H1 (cell line): ENCODE data around the gene GABRG3. TPM values are rescaled to one million over a fixed set of nuclear protein-coding genes. Genes with fewer than 3 reads are reported as not detected.

Experiments
- CTCF ChIA-PET: fragments of 300-600 bp; sonication (Branson Sonifier 250); formaldehyde crosslinking; loops from one replicate; lab custom pipeline; 2021; ENCODE audit not compliant: partially characterized antibody; lab: Charles Lee
- POLR2A ChIA-PET: fragments of 300-600 bp; sonication (Branson Sonifier 250); formaldehyde crosslinking; loops from one replicate; lab custom pipeline; 2021; ENCODE audit warnings: inconsistent platforms; ENCODE audit not compliant: partially characterized antibody; lab: Charles Lee
- DNase-seq, 2 experiments: peaks; one replicate each; pipeline versions ENCODE4 v3.0.0 to v3.0.0-alpha.2; 2010 to 2022; ENCODE audit warnings: low spot score in 2 of 2, low read depth in 1 of 2, mixed read lengths in 1 of 2
- FAIRE-seq: peaks from 2 replicates; lab custom pipeline; 2011; peaks lifted over from hg19 to GRCh38; lab: Jason Lieb, UNC
- H2AFZ ChIP-seq: 2 replicates; pipeline ENCODE4 v1.8.1; 2012; ENCODE audit warnings: low read length, inconsistent platforms
- H2AK5ac ChIP-seq: 2 replicates; pipeline ENCODE4 v1.6.1; 2013; ENCODE audit warnings: low read depth, low read length
- H2BK120ac ChIP-seq: replicated peaks from 2 replicates; pipeline ENCODE3; 2013; ENCODE audit warnings: low read depth, low read length, inconsistent platforms
- H2BK12ac ChIP-seq: 2 replicates; pipeline ENCODE4 v1.6.1; 2013; ENCODE audit warnings: low read depth, low read length
- H2BK15ac ChIP-seq: 2 replicates; pipeline ENCODE4 v1.6.1; 2013; ENCODE audit warnings: low read length
- H2BK20ac ChIP-seq: 2 replicates; pipeline ENCODE4 v1.6.1; 2013; ENCODE audit warnings: low read length
- H2BK5ac ChIP-seq: 2 replicates; pipeline ENCODE4 v1.6.1; 2013; ENCODE audit warnings: low read depth, low read length
- H3K14ac ChIP-seq: 2 replicates; pipeline ENCODE4 v1.6.1; 2013; ENCODE audit warnings: inconsistent platforms; ENCODE audit not compliant: insufficient read length
- H3K18ac ChIP-seq: 2 replicates; pipeline ENCODE4 v1.6.1; 2013; ENCODE audit warnings: low read length; ENCODE audit errors: extremely low read depth
- H3K23ac ChIP-seq: 2 replicates; pipeline ENCODE4 v1.6.1; 2013; ENCODE audit warnings: inconsistent platforms; ENCODE audit not compliant: insufficient read length
- H3K23me2 ChIP-seq: 2 replicates; pipeline ENCODE4 v1.6.1; 2013; ENCODE audit warnings: low read depth, low read length
- H3K27ac ChIP-seq: 2 replicates; pipeline ENCODE4 v1.6.1; 2011; ENCODE audit warnings: low read depth, low read length, inconsistent platforms
- H3K27me3 ChIP-seq, 4 experiments: replicated peaks in 1 of 4; 1 replicate in 1 of 4; 2 replicates in 3 of 4; pipeline versions ENCODE4 v1.6.1 to v1.8.1; 2011 to 2013; ENCODE audit warnings: low read length in 3 of 4, mild to moderate bottlenecking in 3 of 4, inconsistent platforms in 2 of 4, mixed read lengths in 2 of 4, moderate library complexity in 1 of 4; ENCODE audit not compliant: control insufficient read depth in 3 of 4, insufficient read depth in 3 of 4; ENCODE audit errors: extremely low read depth in 1 of 4
- H3K36me3 ChIP-seq, 4 experiments: 2 replicates each; pipeline versions ENCODE4 v1.6.1 to v1.8.1; 2011 to 2013; ENCODE audit warnings: mild to moderate bottlenecking in 4 of 4, low read length in 3 of 4, moderate library complexity in 2 of 4, control low read depth in 1 of 4, inconsistent platforms in 1 of 4; ENCODE audit not compliant: insufficient read depth in 4 of 4, control insufficient read depth in 2 of 4
- H3K4ac ChIP-seq: replicated peaks from 2 replicates; pipeline ENCODE3; 2013; ENCODE audit warnings: low read length, low read depth, mixed read lengths, inconsistent platforms; ENCODE audit not compliant: insufficient read length
- H3K4me1 ChIP-seq, 4 experiments: replicated peaks in 1 of 4; 1 replicate in 1 of 4; 2 replicates in 3 of 4; pipeline versions ENCODE4 v1.6.1 to v1.8.1; 2011 to 2013; ENCODE audit warnings: low read length in 3 of 4, inconsistent platforms in 2 of 4, mixed read lengths in 1 of 4; ENCODE audit not compliant: insufficient read depth in 4 of 4, control insufficient read depth in 3 of 4
- H3K4me2 ChIP-seq, 2 experiments: 2 replicates each; pipeline versions ENCODE4 v1.6.1 to v1.8.1; 2011 to 2013; ENCODE audit warnings: low read depth in 2 of 2, low read length in 2 of 2, control low read depth in 1 of 2, inconsistent platforms in 1 of 2, mild to moderate bottlenecking in 1 of 2; ENCODE audit not compliant: insufficient read depth in 1 of 2
- H3K4me3 ChIP-seq, 4 experiments: fragments of 200-600, 300-600 bp in 1 of 4; sonication (generic), shearing (Covaris generic), sonication (Bioruptor Twin) in 1 of 4; 2 replicates each; pipeline versions ENCODE4 v1.5.1 to v1.8.1; 2011 to 2016; ENCODE audit warnings: low read length in 4 of 4, low read depth in 3 of 4, control low read depth in 2 of 4, inconsistent platforms in 2 of 4, mild to moderate bottlenecking in 2 of 4, mixed read lengths in 1 of 4, moderate library complexity in 1 of 4; ENCODE audit not compliant: insufficient read depth in 2 of 4; ENCODE audit errors: extremely low read depth in 1 of 4
- H3K56ac ChIP-seq: replicated peaks from 2 replicates; pipeline ENCODE3; 2013; ENCODE audit warnings: low read depth, mild to moderate bottlenecking, mixed read lengths, low read length, inconsistent platforms; ENCODE audit not compliant: insufficient read length
- H3K79me1 ChIP-seq: 2 replicates; pipeline ENCODE4 v1.6.1; 2013; ENCODE audit warnings: low read depth, low read length, control low read depth
- H3K79me2 ChIP-seq, 2 experiments: 2 replicates each; pipeline versions ENCODE4 v1.6.1 to v1.8.1; 2012 to 2013; ENCODE audit warnings: low read length in 2 of 2, mild to moderate bottlenecking in 2 of 2, inconsistent platforms in 1 of 2; ENCODE audit not compliant: insufficient read depth in 2 of 2, control insufficient read depth in 1 of 2
- H3K9ac ChIP-seq, 4 experiments: replicated peaks in 1 of 4; 1 replicate in 1 of 4; 2 replicates in 3 of 4; pipeline versions ENCODE4 v1.6.1 to v1.8.1; 2011 to 2013; ENCODE audit warnings: low read depth in 3 of 4, low read length in 3 of 4, control low read depth in 2 of 4, mild to moderate bottlenecking in 2 of 4, moderate library complexity in 2 of 4, inconsistent platforms in 1 of 4; ENCODE audit errors: extremely low read depth in 1 of 4
- H3K9me3 ChIP-seq, 2 experiments: 2 replicates each; pipeline versions ENCODE4 v1.6.1 to v1.8.1; 2012 to 2013; ENCODE audit warnings: mild to moderate bottlenecking in 2 of 2, moderate library complexity in 2 of 2, control low read depth in 1 of 2, inconsistent platforms in 1 of 2, low read depth in 1 of 2, low read length in 1 of 2, mixed read lengths in 1 of 2; ENCODE audit not compliant: insufficient read depth in 2 of 2
- H4K20me1 ChIP-seq, 2 experiments: replicated peaks in 1 of 2; 2 replicates each; pipeline versions ENCODE3 to v1.8.1; 2011 to 2013; ENCODE audit warnings: inconsistent platforms in 2 of 2, low read length in 2 of 2, mild to moderate bottlenecking in 1 of 2; ENCODE audit not compliant: insufficient read depth in 2 of 2, control insufficient read depth in 1 of 2
- H4K5ac ChIP-seq: 2 replicates; pipeline ENCODE4 v1.6.1; 2013; ENCODE audit warnings: low read length, low read depth, mixed read lengths, inconsistent platforms; ENCODE audit not compliant: insufficient read length
- H4K8ac ChIP-seq: 2 replicates; pipeline ENCODE4 v1.8.0; 2013; ENCODE audit warnings: mild to moderate bottlenecking, moderate library complexity, low read length, inconsistent platforms; ENCODE audit not compliant: insufficient read depth; ENCODE audit errors: extremely low read depth
- H4K91ac ChIP-seq: replicated peaks from 2 replicates; pipeline ENCODE3; 2013; ENCODE audit warnings: low read length, mixed read lengths, inconsistent platforms; ENCODE audit not compliant: insufficient read length
- CBX8 ChIP-seq: fragments of 300-800, 300-1000 bp; sonication (generic); IDR thresholded peaks from 2 replicates; pipeline ENCODE4 v1.7.1; 2016; ENCODE audit warnings: low read depth, low read length, borderline replicate concordance
- CHD2 ChIP-seq: IDR thresholded peaks from 2 replicates; pipeline ENCODE4 v1.6.1; 2012; ENCODE audit warnings: low read length, improper control_type of control experiment
- CTBP2 ChIP-seq: IDR thresholded peaks from 2 replicates; pipeline ENCODE4 v1.7.0; 2011; ENCODE audit warnings: borderline replicate concordance, mild to moderate bottlenecking, moderate library complexity, mixed read lengths, low read length; ENCODE audit not compliant: insufficient read depth, insufficient read length
- EGR1 ChIP-seq: IDR thresholded peaks from 2 replicates; pipeline ENCODE4 v1.6.1; 2011; ENCODE audit warnings: low read depth, low read length, borderline replicate concordance
- KDM4A ChIP-seq: IDR thresholded peaks from one replicate; pipeline ENCODE4 v1.7.1; 2012; ENCODE audit warnings: low read depth, mild to moderate bottlenecking, moderate library complexity, low read length, inconsistent platforms; ENCODE audit not compliant: severe bottlenecking
- KDM5A ChIP-seq: fragments of 200-600 bp; IDR thresholded peaks from 2 replicates; pipeline ENCODE4 v1.7.1; 2012; ENCODE audit warnings: mild to moderate bottlenecking, low read length, inconsistent platforms, mixed read lengths
- MAFK ChIP-seq: IDR thresholded peaks from 2 replicates; pipeline ENCODE4 v1.6.1; 2012; ENCODE audit warnings: low read depth, mild to moderate bottlenecking, improper control_type of control experiment, low read length
- POLR2A ChIP-seq, 2 experiments: IDR thresholded peaks; 1 replicate in 1 of 2; 2 replicates in 1 of 2; pipeline ENCODE4 v1.6.1; 2011; ENCODE audit warnings: low read depth in 2 of 2, low read length in 2 of 2, mild to moderate bottlenecking in 2 of 2; ENCODE audit errors: control extremely low read depth in 1 of 2
- SIRT6 ChIP-seq: IDR thresholded peaks from one replicate; pipeline ENCODE4 v1.7.1; 2012; ENCODE audit warnings: low read length, inconsistent platforms
- TAF1 ChIP-seq: IDR thresholded peaks from 2 replicates; pipeline ENCODE4 v1.6.1; 2011; ENCODE audit warnings: mild to moderate bottlenecking, low read depth, low read length
- YY1 ChIP-seq: IDR thresholded peaks from 2 replicates; pipeline ENCODE4 v1.6.1; 2011; ENCODE audit warnings: low read depth, mild to moderate bottlenecking, low read length
- WGBS, 2 experiments: shearing (Covaris generic) in 1 of 2; methylation state at CpG; one replicate each; pipeline versions ENCODE4 v1.1.6 to v1.1.7; 2013 to 2015; ENCODE audit warnings: low lambda C conversion rate in 2 of 2, mixed read lengths in 2 of 2, inconsistent platforms in 1 of 2, low coverage in 1 of 2, missing lambda C conversion rate in 1 of 2; ENCODE audit not compliant: insufficient replicate concordance in 2 of 2, insufficient coverage in 1 of 2, insufficient read length in 1 of 2; ENCODE audit errors: extremely low coverage in 1 of 2, missing lambda C conversion rate in 1 of 2; 5-methylcytosine and 5-hydroxymethylcytosine counted together
- polyA plus RNA-seq, 7 experiments: library from polyadenylated mRNA; depleted of rRNA in 3 of 7; stranded (reverse) in 5 of 7; unstranded in 2 of 7; fragments of >200 nt in 5 of 7; fragments of 200-250 nt in 2 of 7; gene quantifications; 1 replicate in 5 of 7; 2 replicates in 1 of 7; 4 replicates in 1 of 7; pipeline versions ENCODE4 v1.2.1 to v1.2.3, GENCODE V29; 2011 to 2013; ENCODE audit warnings: missing spikeins in 2 of 7, mixed read lengths in 2 of 7
- total RNA-seq: library from RNA; stranded (reverse); fragmentation: NEBNext Ultra II Directional; extraction: Animal tissue kit (Norgen Biotek cat#: 25700); gene quantifications from 2 replicates; pipeline ENCODE4 v1.2.1, GENCODE V29; 2021
- TF ChIP-seq, protein P1 (sequence below): IDR thresholded peaks from 2 replicates; pipeline ENCODE4 v1.6.1; 2012; ENCODE audit warnings: inconsistent platforms
- TF ChIP-seq, protein P2 (sequence below): IDR thresholded peaks from 2 replicates; pipeline ENCODE4 v1.6.1; 2011; ENCODE audit warnings: low read depth, mild to moderate bottlenecking, low read length; ENCODE audit not compliant: insufficient read depth
- TF ChIP-seq, protein P3 (sequence below): IDR thresholded peaks from 2 replicates; pipeline ENCODE4 v1.6.1; 2012; ENCODE audit warnings: inconsistent platforms

The GABRG3 gene
- total and polyA plus RNA-seq, 2 of the 8 experiments (the other 6 are each of a cell fraction or from before 2014, with no cell fraction given), result 0.17 to 0.80 TPM

DNA sequence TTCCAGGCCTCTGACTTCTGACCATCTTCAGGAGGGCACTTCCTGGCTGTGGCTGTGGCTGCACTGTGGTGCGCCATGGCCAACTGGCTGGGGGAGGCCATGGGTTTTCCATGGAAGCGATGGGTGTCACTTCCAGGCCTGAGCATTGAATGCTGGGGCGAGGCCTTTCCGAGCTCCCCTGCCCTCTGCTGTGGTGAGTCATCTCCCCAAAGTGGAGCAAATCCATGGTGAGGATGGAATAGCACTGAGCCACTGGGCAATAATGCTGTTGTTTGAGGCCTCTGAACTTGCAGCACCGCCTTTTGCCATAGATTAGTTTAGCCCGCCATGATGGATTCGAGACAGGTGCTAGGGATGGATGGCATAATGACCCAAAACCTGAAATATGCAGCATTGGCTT is 155.5 kb downstream of the GABRG3 start:
- peaks cover 0 to 2% (median 0%) of the 10 kb centered on the region in 4 experiments; a peak in 1 of 7 replicates for H3K4me1 ChIP-seq
- H3K14ac ChIP-seq, result no peak overlapping the region
- TF ChIP-seq CTBP2 (no peak), MAFK (no peak), YY1 (no peak), KDM4A (no peak), SIRT6 (no peak), EGR1 (no peak), TAF1 (no peak), KDM5A (no peak), POLR2A (IDR thresholded peaks at IDR 0.05; ENCODE audit: control extremely low read depth in 1 of 2, low read depth in 2 of 2, low read length in 2 of 2) (no peak), CBX8 (no peak), CHD2 (no peak)
- TF ChIP-seq, protein P1, sequence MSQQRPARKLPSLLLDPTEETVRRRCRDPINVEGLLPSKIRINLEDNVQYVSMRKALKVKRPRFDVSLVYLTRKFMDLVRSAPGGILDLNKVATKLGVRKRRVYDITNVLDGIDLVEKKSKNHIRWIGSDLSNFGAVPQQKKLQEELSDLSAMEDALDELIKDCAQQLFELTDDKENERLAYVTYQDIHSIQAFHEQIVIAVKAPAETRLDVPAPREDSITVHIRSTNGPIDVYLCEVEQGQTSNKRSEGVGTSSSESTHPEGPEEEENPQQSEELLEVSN, result no peak
- TF ChIP-seq, protein P2, sequence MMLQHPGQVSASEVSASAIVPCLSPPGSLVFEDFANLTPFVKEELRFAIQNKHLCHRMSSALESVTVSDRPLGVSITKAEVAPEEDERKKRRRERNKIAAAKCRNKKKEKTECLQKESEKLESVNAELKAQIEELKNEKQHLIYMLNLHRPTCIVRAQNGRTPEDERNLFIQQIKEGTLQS, result no peak
- TF ChIP-seq, protein P3, sequence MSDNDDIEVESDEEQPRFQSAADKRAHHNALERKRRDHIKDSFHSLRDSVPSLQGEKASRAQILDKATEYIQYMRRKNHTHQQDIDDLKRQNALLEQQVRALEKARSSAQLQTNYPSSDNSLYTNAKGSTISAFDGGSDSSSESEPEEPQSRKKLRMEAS, result no peak
- H4K5ac ChIP-seq, result no peak overlapping the region
- H2AK5ac ChIP-seq, result no peak overlapping the region
- no peak overlapping the region for H3K4ac ChIP-seq
- 90% methylated on average over 6 of the region's 7 CpGs; no CpG with 5 or more reads in 1 of the 2 experiments for WGBS, 2 experiments
- H3K4me2 ChIP-seq, result no peak overlapping the region
- H4K8ac ChIP-seq, result no peak overlapping the region
- H2BK20ac ChIP-seq, result no peak overlapping the region
- no peak overlapping the region for H2BK15ac ChIP-seq
- H3K23me2 ChIP-seq, result no peaks in the 10 kb centered on the region
- no peak overlapping the region for H3K9ac ChIP-seq
- H3K79me1 ChIP-seq, result no peaks in the 10 kb centered on the region
- no peaks in the 10 kb centered on the region for H3K9me3 ChIP-seq
- H3K36me3 ChIP-seq, result no peaks in the 10 kb centered on the region
- H2AFZ ChIP-seq, result no peak overlapping the region
- DNase-seq (no peak), FAIRE-seq (no peak)
- no peak overlapping the region for H3K27ac ChIP-seq
- no peak overlapping the region for H2BK12ac ChIP-seq
- no peaks in the 10 kb centered on the region for H3K79me2 ChIP-seq
- H2BK120ac ChIP-seq, result no peak overlapping the region
- H3K27me3 ChIP-seq, result no peaks in the 10 kb centered on the region
- no peak overlapping the region for H3K4me3 ChIP-seq
- H3K23ac ChIP-seq, result no peak overlapping the region
- H2BK5ac ChIP-seq, result no peak overlapping the region
- H4K91ac ChIP-seq, result no peak overlapping the region
- POLR2A ChIA-PET, result no interaction called here
- no peaks in the 10 kb centered on the region for H4K20me1 ChIP-seq
- no peak overlapping the region for H3K18ac ChIP-seq
- no peak overlapping the region for H3K56ac ChIP-seq
- CTCF ChIA-PET, result no interaction called here
